Measurements from ENCODE around the gene TNFSF8. TPM values are rescaled to one million over a fixed set of nuclear protein-coding genes. Genes with fewer than 3 reads are reported as not detected.

TNFSF8 gene
- total RNA-seq, 6 donors from 2014 or later, result 2.6 to 6.5 (median 4.8) TPM

- H3K4me1 ChIP-seq, result no peaks in the 10 kb centered on the region
- ATAC-seq (ENCODE audit: low FRiP score in 2 of 2) (no peak), DNase-seq (no peak)
- WGBS, 2 donors, result 68 to 70% methylated on average over 7 of the region's 7 CpGs
- no peaks in the 10 kb centered on the region for H3K9me3 ChIP-seq
- no peaks in the 10 kb centered on the region for H3K36me3 ChIP-seq
- H3K27ac ChIP-seq, result no peak overlapping the region
- no peak overlapping the region for H3K4me3 ChIP-seq
- no peak for TF ChIP-seq EP300 (IDR thresholded peaks at IDR 0.05)
- TF ChIP-seq POLR2AphosphoS5 (IDR thresholded peaks at IDR 0.05), result no peak
- TF ChIP-seq POLR2A (IDR thresholded peaks at IDR 0.05), result no peak
- no peak for TF ChIP-seq CTCF (IDR thresholded peaks at IDR 0.05)
- no peaks in the 10 kb centered on the region for H3K27me3 ChIP-seq
These were observed 13.9 kb downstream of the TNFSF8 start for GRCh38 chr9:114916481-114916880.

- DNase-seq (no peak), ATAC-seq (ENCODE audit: low FRiP score in 2 of 2) (no peak)
- Histone ChIP-seq H3K4me1 (peaks cover 0 to 1% (median 0%) of the 10 kb centered on the region in 4 donors), H3K4me3 (no peak overlapping the region), H3K27me3 (no peaks in the 10 kb centered on the region), H3K9me3 (no peaks in the 10 kb centered on the region), H3K27ac (no peak overlapping the region), H3K36me3 (no peaks in the 10 kb centered on the region)
- no peak for TF ChIP-seq POLR2A (IDR thresholded peaks at IDR 0.05)
- no peak for TF ChIP-seq POLR2AphosphoS5 (IDR thresholded peaks at IDR 0.05)
- TF ChIP-seq EP300 (IDR thresholded peaks at IDR 0.05), result no peak
- no peak for TF ChIP-seq CTCF (IDR thresholded peaks at IDR 0.05)
- WGBS, 2 donors, result 84 to 85% methylated on average over 1 of the region's 1 CpG
These were observed 16.3 kb downstream of the TNFSF8 start for GRCh38 chr9:114914139-114914538.

GRCh38 chr9:114913656-114914055 is 16.7 kb downstream of the TNFSF8 start:
- H3K4me1 ChIP-seq, result peaks cover 0 to 6% (median under 1%) of the 10 kb centered on the region in 4 donors
- ATAC-seq (ENCODE audit: low FRiP score in 2 of 2) (no peak), DNase-seq (no peak)
- H3K36me3 ChIP-seq, result no peaks in the 10 kb centered on the region
- no peaks in the 10 kb centered on the region for H3K27me3 ChIP-seq
- H3K9me3 ChIP-seq, result no peaks in the 10 kb centered on the region
- WGBS, 2 donors, result 90 to 97% methylated on average over 4 of the region's 4 CpGs
- no peak for TF ChIP-seq EP300 (IDR thresholded peaks at IDR 0.05)
- no peak for TF ChIP-seq CTCF (IDR thresholded peaks at IDR 0.05)
- TF ChIP-seq POLR2AphosphoS5 (IDR thresholded peaks at IDR 0.05), result no peak
- TF ChIP-seq POLR2A (IDR thresholded peaks at IDR 0.05), result no peak
- no peak overlapping the region for H3K27ac ChIP-seq
- no peak overlapping the region for H3K4me3 ChIP-seq

- Histone ChIP-seq H3K27ac (no peak overlapping the region), H3K4me3 (no peak overlapping the region), H3K36me3 (no peaks in the 10 kb centered on the region), H3K27me3 (no peaks in the 10 kb centered on the region), H3K4me1 (peaks cover 0 to 10% (median 5%) of the 10 kb centered on the region in 4 donors), H3K9me3 (no peaks in the 10 kb centered on the region)
- DNase-seq (no peak), ATAC-seq (ENCODE audit: low FRiP score in 2 of 2) (no peak)
- TF ChIP-seq EP300 (IDR thresholded peaks at IDR 0.05), result no peak
- no peak for TF ChIP-seq POLR2A (IDR thresholded peaks at IDR 0.05)
- TF ChIP-seq CTCF (IDR thresholded peaks at IDR 0.05), result no peak
- no peak for TF ChIP-seq POLR2AphosphoS5 (IDR thresholded peaks at IDR 0.05)
- 75 to 90% methylated on average over 2 to 5 of the region's 5 CpGs for WGBS, 2 donors
These were observed 17.2 kb downstream of the TNFSF8 start for GRCh38 chr9:114913217-114913616.

- TF ChIP-seq EP300 (IDR thresholded peaks at IDR 0.05) (no peak), POLR2A (IDR thresholded peaks at IDR 0.05) (no peak), POLR2AphosphoS5 (IDR thresholded peaks at IDR 0.05) (no peak), CTCF (IDR thresholded peaks at IDR 0.05) (peak; percentile 33 to 65 (median 54))
- Histone ChIP-seq H3K27ac (no peak overlapping the region), H3K4me1 (peaks cover 0 to 21% (median 12%) of the 10 kb centered on the region in 4 donors), H3K36me3 (no peaks in the 10 kb centered on the region), H3K9me3 (no peaks in the 10 kb centered on the region), H3K27me3 (no peaks in the 10 kb centered on the region), H3K4me3 (no peak overlapping the region)
- ATAC-seq (ENCODE audit: low FRiP score in 2 of 2), result peak; percentile 62 to 83
- no peak for DNase-seq
- 71 to 79% methylated on average over 2 of the region's 2 CpGs for WGBS, 2 donors
These were observed 19.1 kb downstream of the TNFSF8 start for GRCh38 chr9:114911167-114911821.

Measured in upper lobe of left lung (tissue), 6 donors.